DOHH2 (cell line): Measurements from ENCODE around the gene ZBTB7B.

Source experiments
- H3F3A ChIP-seq: fragments of 200-600 bp; sonication (generic), shearing (Covaris generic); 2 replicates; pipeline ENCODE4 v1.6.0; 2016; ENCODE audit warnings: antibody characterized with exemption, mild to moderate bottlenecking; ENCODE audit not compliant: control insufficient read depth, insufficient read depth
- H3K27ac ChIP-seq: fragments of 200-600 bp; sonication (generic); 2 replicates; pipeline ENCODE4 v1.5.1; 2014; ENCODE audit warnings: low read depth, mild to moderate bottlenecking, low read length, moderate library complexity
- H3K27me3 ChIP-seq: fragments of 200-600 bp; sonication (generic); 2 replicates; pipeline ENCODE4 v1.6.1; 2014; ENCODE audit warnings: mild to moderate bottlenecking, low read length, mixed read lengths; ENCODE audit not compliant: control insufficient read depth
- H3K36me3 ChIP-seq: fragments of 200-600 bp; sonication (generic); 2 replicates; pipeline ENCODE4 v1.6.1; 2014; ENCODE audit warnings: mild to moderate bottlenecking, low read length, moderate library complexity, mixed read lengths; ENCODE audit not compliant: control insufficient read depth
- H3K4me1 ChIP-seq: fragments of 200-600 bp; sonication (generic); 2 replicates; pipeline ENCODE4 v1.6.1; 2014; ENCODE audit warnings: mild to moderate bottlenecking, low read length, mixed read lengths; ENCODE audit not compliant: control insufficient read depth
- H3K4me2 ChIP-seq: fragments of 200-600 bp; sonication (generic); 2 replicates; pipeline ENCODE4 v1.6.0; 2014; ENCODE audit warnings: mild to moderate bottlenecking, low read length, moderate library complexity
- H3K4me3 ChIP-seq: fragments of 200-600 bp; sonication (generic); 2 replicates; pipeline ENCODE4 v1.5.1; 2014; ENCODE audit warnings: mild to moderate bottlenecking, low read length, mixed read lengths
- H3K79me2 ChIP-seq: fragments of 200-600 bp; sonication (generic); 2 replicates; pipeline ENCODE4 v1.6.1; 2014; ENCODE audit warnings: mild to moderate bottlenecking, low read length, mixed read lengths; ENCODE audit not compliant: control insufficient read depth
- H3K9me2 ChIP-seq: fragments of 200-600 bp; sonication (generic); replicated peaks from 2 replicates; pipeline ENCODE4 v1.6.1; 2014; ENCODE audit warnings: mild to moderate bottlenecking, low read length, mixed read lengths; ENCODE audit not compliant: control insufficient read depth
- H3K9me3 ChIP-seq: fragments of 200-600 bp; sonication (generic); 2 replicates; pipeline ENCODE4 v1.6.1; 2014; ENCODE audit warnings: antibody characterized with exemption, low read length, mixed read lengths; ENCODE audit not compliant: control insufficient read depth, insufficient read depth
- H4K20me1 ChIP-seq: fragments of 200-600 bp; sonication (generic); 2 replicates; pipeline ENCODE4 v1.6.0; 2014; ENCODE audit warnings: low read depth, mild to moderate bottlenecking, antibody characterized with exemption, low read length, moderate library complexity; ENCODE audit not compliant: control insufficient read depth, insufficient read depth
- CTCF ChIP-seq: fragments of 200-600 bp; sonication (generic); IDR thresholded peaks from one replicate; pipeline ENCODE4 v1.5.1; 2014; ENCODE audit warnings: antibody characterized with exemption, mild to moderate bottlenecking, low read depth, low read length; ENCODE audit not compliant: poor library complexity, severe bottlenecking
- EZH2phosphoT487 ChIP-seq: fragments of 200-600 bp; sonication (generic); IDR thresholded peaks from 2 replicates; pipeline ENCODE4 v1.6.1; 2017; ENCODE audit warnings: borderline replicate concordance, mild to moderate bottlenecking, antibody characterized with exemption, low read length, moderate library complexity, mixed read lengths

Gene ZBTB7B

DNA sequence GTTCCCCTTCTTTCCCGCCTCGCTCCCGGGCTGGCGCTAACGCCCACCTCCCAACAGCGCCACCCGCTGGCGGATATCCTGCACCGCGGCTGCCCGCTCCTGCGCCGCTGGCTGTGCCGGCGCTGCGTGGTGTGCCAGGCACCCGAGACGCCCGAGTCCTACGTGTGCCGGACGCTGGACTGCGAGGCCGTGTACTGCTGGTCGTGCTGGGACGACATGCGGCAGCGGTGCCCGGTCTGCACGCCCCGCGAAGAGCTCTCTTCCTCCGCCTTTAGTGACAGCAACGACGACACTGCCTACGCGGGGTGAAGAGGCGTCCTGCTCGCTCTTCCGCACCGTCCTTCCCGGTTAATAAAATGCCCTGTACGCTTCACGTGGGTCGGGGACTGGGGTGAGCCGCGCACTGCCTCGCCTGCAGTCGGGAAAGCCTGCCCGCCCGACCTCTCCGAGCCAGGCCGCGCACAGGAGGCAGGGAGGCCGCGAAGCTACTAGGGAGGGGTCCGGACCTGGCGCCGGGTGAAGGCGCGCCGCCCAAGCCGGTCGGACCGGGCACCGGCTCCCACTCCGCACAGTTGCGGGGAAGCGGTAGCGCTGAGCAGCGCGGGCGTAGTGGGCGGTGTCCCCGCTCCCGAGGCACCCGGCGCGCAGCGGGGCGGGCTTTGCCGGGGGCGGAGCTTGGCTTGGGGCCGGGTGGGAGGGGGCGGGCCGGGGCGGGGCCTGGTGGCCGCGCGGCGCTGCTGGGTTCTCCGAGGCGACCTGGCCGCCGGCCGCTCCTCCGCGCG, 48.1 kb downstream of the ZBTB7B start, which contains the start of gene ADAM15:
Gene ADAM15, plus strand, starts transcription at position 757 of the 782 bp plus-strand sequence. CDS start 71 bp downstream, outside the sequence.
- no peak for TF ChIP-seq EZH2phosphoT487
- TF ChIP-seq CTCF = peak; percentile 99
- peaks cover 34% of the 10 kb centered on the region for H3K4me1 ChIP-seq
- H3F3A ChIP-seq = 0 out of 2 replicates have a peak, but pooled peaks cover 3% of the 10 kb centered on the region

GRCh38 chr1:155051342-155051776, 48.8 kb downstream of the ZBTB7B start:
- TF ChIP-seq EZH2phosphoT487 (no peak), CTCF (peak; percentile 31)
- 0 out of 2 replicates have a peak, but pooled peaks cover 3% of the 10 kb centered on the region for H3F3A ChIP-seq
- no peaks in the 10 kb centered on the region for H3K27me3 ChIP-seq
- H3K4me1 ChIP-seq = peaks cover 34% of the 10 kb centered on the region
- H3K27ac ChIP-seq = no peak overlapping the region
- H4K20me1 ChIP-seq = no peaks in the 10 kb centered on the region
- H3K79me2 ChIP-seq = peaks cover 8% of the 10 kb centered on the region
- peak overlapping the region; percentile 81 for H3K4me3 ChIP-seq
- peak overlapping the region; percentile 93 for H3K4me2 ChIP-seq
- H3K9me2 ChIP-seq = no peaks in the 10 kb centered on the region
- peaks cover 15% of the 10 kb centered on the region; the same call in 1 of the 2 replicates for H3K36me3 ChIP-seq
- H3K9me3 ChIP-seq = no peaks in the 10 kb centered on the region

More for the DNA sequence above, 48.1 kb downstream of the ZBTB7B start, which contains the start of gene ADAM15:
- Histone ChIP-seq H3K27ac (0 out of 2 replicates have a peak within 1 kb of the TSS, but pooled peaks have one; percentile 18), H3K36me3 (peaks cover 9% of the 10 kb centered on the region; the same call in 1 of the 2 replicates), H3K79me2 (peaks cover 8% of the 10 kb centered on the region), H3K4me2 (peak within 1 kb of the TSS; percentile 93), H3K9me3 (no peaks in the 10 kb centered on the region), H4K20me1 (no peaks in the 10 kb centered on the region), H3K9me2 (no peaks in the 10 kb centered on the region), H3K27me3 (no peaks in the 10 kb centered on the region), H3K4me3 (peak within 1 kb of the TSS; percentile 81)

GRCh38 chr1:155051777-155052398, 49.3 kb downstream of the ZBTB7B start:
- no peaks in the 10 kb centered on the region for H3K9me3 ChIP-seq
- H3K9me2 ChIP-seq = no peaks in the 10 kb centered on the region
- no peak overlapping the region for H3K27ac ChIP-seq
- H4K20me1 ChIP-seq = no peaks in the 10 kb centered on the region
- peaks cover 16% of the 10 kb centered on the region; the same call in 1 of the 2 replicates for H3K36me3 ChIP-seq
- peaks cover 34% of the 10 kb centered on the region for H3K4me1 ChIP-seq
- 0 out of 2 replicates have a peak, but pooled peaks cover 3% of the 10 kb centered on the region for H3F3A ChIP-seq
- no peaks in the 10 kb centered on the region for H3K27me3 ChIP-seq
- peak overlapping the region; percentile 93 for H3K4me2 ChIP-seq
- H3K79me2 ChIP-seq = peaks cover 8% of the 10 kb centered on the region
- H3K4me3 ChIP-seq = peak overlapping the region; percentile 81
- TF ChIP-seq EZH2phosphoT487 (no peak), CTCF (no peak)
